GM21423 (cell line): Measurements from ENCODE around the gene WWOX.
A peak's percentile ranks its signal among the peaks of the same experiment; 100 is the strongest.

Experiments used
- ATAC-seq: cut with Tn5 transposase; IDR thresholded peaks from one replicate; pipeline ENCODE4 v1.9.1; 2021; ENCODE audit warnings: mild to moderate bottlenecking, moderate library complexity; ENCODE audit not compliant: unreplicated experiment

Gene WWOX

GRCh38 chr16:78697426-78697825 lies 598.0 kb downstream of the WWOX start:
- ATAC-seq: no peak

DNA sequence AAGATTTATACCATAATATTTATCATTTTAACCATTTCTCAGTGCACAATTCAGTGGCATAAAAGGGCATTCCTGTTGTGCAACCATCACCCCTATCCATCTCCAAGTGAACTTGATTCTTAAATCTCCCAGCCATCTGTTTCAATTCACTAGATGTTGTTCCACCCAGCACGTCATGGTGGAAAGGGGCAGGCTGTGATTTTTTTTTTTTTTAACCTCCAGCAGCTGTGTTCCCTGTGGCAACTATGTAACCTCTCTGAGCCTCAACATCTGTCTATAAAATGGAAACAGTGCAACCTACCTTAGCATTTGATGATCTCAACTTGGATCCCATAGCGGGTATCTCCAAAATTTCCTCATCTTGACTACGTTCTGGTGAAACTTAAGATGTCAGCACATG lies 604.5 kb downstream of the WWOX start:
- ATAC-seq: no peak

DNA sequence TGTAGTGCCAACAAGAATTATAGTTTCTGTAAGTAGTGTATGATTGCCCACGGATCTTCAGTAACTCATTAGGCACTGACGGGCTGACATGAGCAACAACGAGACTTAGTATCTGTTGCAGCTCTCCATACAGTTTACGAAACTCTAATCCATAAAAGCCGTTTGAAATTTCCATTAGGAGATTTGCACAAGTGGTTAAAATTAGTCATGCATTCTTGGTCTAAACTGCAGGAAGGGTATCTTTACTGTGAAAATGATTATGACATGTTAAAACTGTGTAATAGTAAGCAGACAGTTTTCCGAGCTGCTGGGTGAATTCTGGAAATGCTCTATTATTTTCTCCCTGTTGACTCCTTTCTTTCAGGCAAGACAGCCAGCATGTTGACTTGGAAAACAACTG lies 605.0 kb downstream of the WWOX start:
- no peak for ATAC-seq

DNA sequence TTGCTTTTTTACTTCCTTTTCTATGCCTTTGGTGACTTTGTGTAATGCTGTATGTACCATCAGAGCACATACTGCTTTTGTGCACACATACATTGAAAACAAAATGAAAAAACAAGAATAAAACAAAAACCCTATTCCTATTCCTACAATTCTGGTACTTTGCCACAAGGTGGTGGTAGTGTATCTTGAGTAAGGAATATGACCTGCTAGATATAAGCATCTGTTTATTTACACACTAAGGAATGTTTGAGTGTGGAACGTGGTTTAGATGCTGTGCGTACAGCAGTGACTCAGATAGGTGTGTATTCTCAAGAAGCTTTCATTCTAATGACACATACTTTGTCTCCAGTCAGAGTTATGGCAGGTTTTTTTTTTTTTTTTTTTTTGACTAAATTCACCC lies 606.2 kb downstream of the WWOX start:
- ATAC-seq: no peak

DNA sequence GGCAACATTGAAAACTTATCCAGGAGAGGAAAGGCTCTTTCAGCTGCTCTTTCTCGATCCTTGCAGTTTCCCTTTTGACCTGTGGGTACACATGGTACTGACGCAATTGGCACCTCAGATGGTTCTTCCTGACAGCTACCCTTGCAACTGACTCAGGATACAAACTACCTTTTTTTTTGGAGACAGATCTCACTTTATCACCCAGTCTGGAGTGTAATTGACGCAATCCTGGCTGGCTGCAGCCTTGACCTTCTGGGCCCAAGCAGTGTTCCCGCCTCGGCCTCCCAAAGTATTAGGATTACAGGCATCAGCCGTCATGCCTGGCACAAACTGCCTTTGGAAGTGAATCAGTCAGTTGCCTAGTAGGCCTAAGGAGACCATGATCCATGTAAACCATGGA lies 607.2 kb downstream of the WWOX start:
- no peak for ATAC-seq

- ATAC-seq: no peak
Observed at GRCh38 chr16:78709137-78709884, 609.9 kb downstream of the WWOX start.

DNA sequence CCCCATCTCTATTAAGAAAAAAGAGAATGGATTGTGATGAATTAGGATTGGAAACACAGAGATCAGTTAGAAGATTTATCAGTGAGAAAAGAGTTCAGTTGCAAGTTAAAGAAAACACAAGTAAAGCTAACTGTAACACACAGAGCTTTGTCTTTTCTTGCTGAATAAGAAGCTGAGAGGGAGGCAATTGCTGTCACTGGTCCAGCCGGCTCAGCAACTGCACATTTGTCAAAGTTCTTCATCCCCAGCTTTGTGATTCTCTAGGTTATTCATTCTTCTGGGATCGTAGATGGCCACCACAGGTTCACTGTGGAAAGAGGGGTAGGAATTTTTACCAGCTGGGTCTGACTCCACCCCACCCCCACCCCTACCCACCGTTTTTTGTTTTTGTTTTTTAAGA lies 615.7 kb downstream of the WWOX start:
- ATAC-seq: no peak

DNA sequence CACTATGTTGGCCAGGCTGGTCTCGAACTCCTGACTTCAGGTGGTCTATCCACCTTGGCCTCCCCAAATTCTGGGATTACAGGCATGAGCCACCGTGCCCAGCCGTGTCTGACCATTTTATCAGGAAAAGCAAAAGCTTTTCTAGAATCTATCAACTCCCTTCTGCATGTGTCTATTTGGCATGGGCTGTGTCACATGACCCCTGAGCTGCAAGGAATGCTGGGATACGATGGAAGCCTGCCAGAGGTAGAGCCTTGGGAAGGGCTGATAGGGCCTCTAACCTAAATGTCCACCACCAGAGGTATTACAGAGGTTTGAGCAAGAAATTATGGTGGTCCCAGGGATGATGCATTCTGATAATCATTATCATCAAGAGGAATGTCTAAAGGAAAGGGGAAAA lies 616.2 kb downstream of the WWOX start:
- ATAC-seq: no peak

DNA sequence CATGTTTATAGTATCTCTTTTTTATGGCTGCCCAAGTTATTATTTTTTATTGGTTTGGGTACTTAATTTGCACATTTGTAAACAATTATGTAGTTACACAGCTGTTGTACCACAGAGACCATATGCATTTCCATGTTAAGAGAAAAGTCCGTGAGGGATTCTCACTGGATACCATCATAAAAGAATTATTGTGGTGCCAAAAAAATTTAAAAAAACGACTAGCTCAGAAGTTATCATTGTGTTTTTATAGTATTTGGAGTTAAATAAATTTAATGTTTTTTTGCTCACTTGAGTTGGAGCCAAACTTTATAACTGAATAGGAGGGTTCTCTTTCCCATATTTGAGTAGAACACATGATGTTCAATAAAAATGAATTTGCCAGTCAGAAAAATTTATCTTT lies 618.7 kb downstream of the WWOX start:
- ATAC-seq: no peak

DNA sequence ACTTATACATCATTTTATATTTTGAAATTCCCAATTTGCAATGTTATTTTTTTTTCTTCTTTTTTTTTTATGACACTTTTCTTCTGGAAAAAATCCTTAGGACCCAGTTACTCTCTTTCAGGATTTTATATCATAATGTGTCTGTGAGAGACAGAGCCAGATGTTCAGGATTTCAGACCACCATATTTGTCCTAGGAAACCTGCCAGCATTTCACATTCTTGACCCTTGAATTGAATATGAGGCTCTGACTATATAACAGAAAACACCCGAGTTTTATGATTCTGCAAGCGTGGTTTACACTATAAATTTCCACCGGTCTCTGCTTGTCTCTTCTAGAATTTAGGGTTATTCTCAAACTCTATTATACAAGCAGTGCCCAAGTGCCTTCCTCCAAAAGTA lies 621.0 kb downstream of the WWOX start:
- ATAC-seq: no peak

- no peak for ATAC-seq
Observed at GRCh38 chr16:78727536-78727935, 628.1 kb downstream of the WWOX start.

DNA sequence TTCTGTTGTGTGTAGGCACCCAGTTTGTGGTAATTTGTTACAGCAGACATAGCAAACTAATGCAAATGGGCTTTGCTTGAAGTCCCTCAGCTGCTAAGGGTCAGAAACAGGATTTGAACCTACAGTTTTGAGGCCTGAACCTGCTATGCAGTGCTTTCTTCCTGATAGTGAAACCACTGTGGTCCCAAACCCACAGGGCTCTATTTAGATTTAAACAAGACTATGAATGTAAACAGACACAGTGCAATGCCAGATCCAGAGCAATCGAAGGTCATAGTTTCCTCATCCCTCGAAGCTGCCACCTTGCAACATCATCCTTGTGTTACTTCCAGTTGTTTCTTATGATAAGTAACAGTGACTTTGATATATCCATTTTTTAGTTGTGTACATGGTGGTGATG lies 630.2 kb downstream of the WWOX start:
- ATAC-seq: peak; percentile 65

DNA sequence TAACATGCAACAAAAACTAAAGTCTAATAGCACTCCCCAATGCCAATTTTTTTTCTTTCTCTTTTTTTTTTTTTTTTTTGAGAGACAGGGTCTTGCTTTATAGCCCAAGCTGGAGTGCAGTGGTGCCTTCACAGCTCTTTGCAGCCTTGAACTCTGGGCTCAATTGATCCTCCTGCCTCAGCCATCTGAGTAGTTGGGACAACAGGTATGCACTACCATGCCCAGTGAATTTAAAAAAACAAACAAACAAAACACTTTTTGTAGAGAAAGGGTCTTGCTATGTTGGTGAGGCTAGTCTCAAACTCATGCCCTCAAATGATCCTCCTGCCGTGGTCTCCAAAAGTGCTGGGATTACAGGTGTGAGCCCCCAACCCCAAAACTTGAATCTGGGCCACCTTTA lies 632.3 kb downstream of the WWOX start:
- no peak for ATAC-seq

GRCh38 chr16:78732696-78733095 lies 633.2 kb downstream of the WWOX start:
- ATAC-seq: no peak

DNA sequence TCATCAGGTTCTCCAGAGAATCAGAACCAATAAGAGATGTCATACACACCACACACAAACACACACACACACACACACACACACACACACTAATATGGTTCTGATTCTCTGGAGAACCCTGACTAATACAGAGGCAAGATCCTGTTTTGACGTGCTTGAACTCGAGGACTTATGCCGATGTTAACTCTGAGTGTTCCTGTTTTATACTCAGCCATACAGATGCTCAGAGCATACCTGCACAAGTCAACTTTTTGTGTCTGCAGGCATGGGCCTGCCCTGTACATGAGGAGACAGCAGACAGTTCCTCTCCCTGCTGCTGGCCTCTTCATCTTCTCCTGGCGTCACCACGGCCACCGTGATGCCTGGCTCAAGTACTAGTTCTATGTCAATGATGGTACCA lies 635.9 kb downstream of the WWOX start:
- no peak for ATAC-seq

DNA sequence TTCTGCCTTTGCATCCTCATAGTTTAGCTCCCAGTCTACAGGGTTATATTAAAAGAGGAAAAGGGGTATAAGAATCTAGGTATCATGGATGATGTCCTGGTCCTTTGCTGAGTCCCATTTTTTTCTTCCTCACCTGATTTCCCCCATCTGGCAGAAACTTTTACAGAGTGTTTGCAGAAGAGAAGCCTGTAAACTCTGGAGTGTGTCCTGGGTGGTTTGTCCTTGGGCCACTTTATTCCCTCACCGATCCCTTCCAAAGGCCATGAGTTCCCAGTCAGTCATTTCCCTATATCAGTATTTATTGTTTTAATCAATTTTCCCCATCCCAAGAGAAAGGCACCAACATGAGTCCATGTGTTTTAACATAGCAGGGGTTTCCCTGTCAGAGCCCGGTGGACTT lies 638.2 kb downstream of the WWOX start:
- ATAC-seq: no peak

GRCh38 chr16:78738557-78738956 lies 639.1 kb downstream of the WWOX start:
- ATAC-seq: no peak

DNA sequence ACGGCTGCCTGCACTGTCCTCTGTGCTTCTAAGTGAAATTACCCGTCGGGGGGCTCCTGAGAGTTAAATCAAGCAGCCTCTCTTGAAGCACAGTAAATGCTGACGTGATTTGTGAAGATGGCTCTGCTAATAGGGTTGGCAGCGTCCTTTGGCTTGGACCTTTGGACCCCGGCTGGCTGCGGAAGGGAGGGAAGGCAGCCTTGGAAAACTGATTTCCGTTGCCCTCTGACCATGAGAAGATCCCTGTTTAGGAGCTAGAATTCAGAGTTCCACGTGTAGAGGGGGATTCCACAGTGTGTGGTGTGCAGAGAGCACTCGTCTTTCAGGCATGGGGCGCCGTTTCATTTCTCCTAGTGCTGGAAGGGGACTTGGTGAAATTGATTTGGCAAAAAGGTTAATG lies 640.8 kb downstream of the WWOX start:
- ATAC-seq: no peak

DNA sequence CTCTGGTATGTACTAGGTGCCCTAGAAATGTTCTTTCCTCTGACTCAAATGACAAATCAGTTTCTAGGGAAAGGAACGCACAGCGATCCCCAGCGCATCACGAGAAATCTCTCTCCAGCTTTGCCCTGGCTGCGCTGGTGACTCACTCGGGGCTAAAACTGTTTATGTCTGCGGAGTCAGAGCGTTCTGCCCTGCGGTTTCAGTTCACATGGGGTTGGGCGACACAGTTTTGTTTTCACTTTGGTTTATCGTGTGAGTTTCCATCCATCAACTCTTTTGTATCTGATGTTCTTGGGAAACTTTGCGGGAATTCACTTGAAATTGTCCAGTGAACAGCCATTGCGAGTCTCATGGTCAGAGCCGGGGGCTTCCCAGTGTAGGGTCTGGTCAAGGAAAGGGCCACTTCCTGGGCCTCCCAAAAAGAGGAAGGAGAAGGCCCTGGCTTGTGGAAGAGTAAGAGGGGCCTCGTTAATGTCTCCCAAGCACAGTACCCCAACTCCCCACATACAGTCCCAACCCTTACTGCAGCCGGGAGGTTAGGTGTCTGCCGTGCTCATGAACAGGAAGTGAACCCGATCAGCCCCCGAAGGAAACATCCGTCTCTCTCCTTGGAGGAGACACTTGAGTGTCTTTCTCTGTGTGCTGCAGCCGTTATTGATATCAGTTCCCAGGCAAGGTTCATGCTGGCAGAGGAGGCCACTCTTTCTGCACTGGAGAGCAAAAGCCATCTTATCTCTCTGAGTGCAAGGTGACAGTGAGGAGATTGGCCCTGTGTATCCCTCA lies 643.2 kb downstream of the WWOX start:
- ATAC-seq: peak; percentile 92

- ATAC-seq: no peak
Observed at GRCh38 chr16:78743556-78743955, 644.1 kb downstream of the WWOX start.

GRCh38 chr16:78744099-78744498 lies 644.6 kb downstream of the WWOX start:
- ATAC-seq: no peak

GRCh38 chr16:78744796-78745107 lies 645.3 kb downstream of the WWOX start:
- no peak for ATAC-seq
